GM19463 (cell line): Measurements from ENCODE around the gene CALY.
A peak's percentile ranks its signal among the peaks of the same experiment; 100 is the strongest.

Experiments
- ATAC-seq: cut with Tn5 transposase; IDR thresholded peaks from one replicate; pipeline ENCODE4 v1.9.1; 2021; ENCODE audit warnings: mild to moderate bottlenecking, moderate library complexity; ENCODE audit not compliant: unreplicated experiment

The CALY gene

GRCh38 chr10:133366751-133367150 is 30.1 kb upstream of the CALY start:
- no peak for ATAC-seq

GRCh38 chr10:133366130-133366478 is 29.4 kb upstream of the CALY start:
- no peak for ATAC-seq

- ATAC-seq = no peak
Measured at GRCh38 chr10:133365461-133366129, 28.9 kb upstream of the CALY start.

GRCh38 chr10:133364645-133365431 is 28.1 kb upstream of the CALY start:
- no peak for ATAC-seq

- ATAC-seq = no peak
Measured at GRCh38 chr10:133362846-133363245, 26.1 kb upstream of the CALY start.

GRCh38 chr10:133361773-133362441 is 25.2 kb upstream of the CALY start:
- no peak for ATAC-seq

GRCh38 chr10:133361227-133361626 is 24.5 kb upstream of the CALY start:
- no peak for ATAC-seq

- no peak for ATAC-seq
Measured at GRCh38 chr10:133359972-133360610, 23.4 kb upstream of the CALY start.

- no peak for ATAC-seq
Measured at GRCh38 chr10:133359554-133359971, 22.9 kb upstream of the CALY start.

- no peak for ATAC-seq
Measured at GRCh38 chr10:133358925-133359310, 22.2 kb upstream of the CALY start.

- ATAC-seq = no peak
Measured at GRCh38 chr10:133358162-133358924, 21.6 kb upstream of the CALY start.

GRCh38 chr10:133357285-133358161 is 20.8 kb upstream of the CALY start, which contains the start of gene FUOM:
FUOM (minus strand) TSS chr10:133358019; CDS start chr10:133358007, 12 bp downstream.
- peak; percentile 64 for ATAC-seq

- ATAC-seq = no peak
Measured at GRCh38 chr10:133356549-133357284, 20.0 kb upstream of the CALY start.

GRCh38 chr10:133355991-133356390 is 19.3 kb upstream of the CALY start:
- ATAC-seq = no peak

- ATAC-seq = no peak
Measured at GRCh38 chr10:133355266-133355665, 18.6 kb upstream of the CALY start.

- ATAC-seq = no peak
Measured at GRCh38 chr10:133354672-133355240, 18.1 kb upstream of the CALY start.

GRCh38 chr10:133353988-133354605 is 17.4 kb upstream of the CALY start:
- ATAC-seq = no peak
